Endothelial cell of umbilical vein (primary cell): ENCODE measurements around the gene ZNF425. TPM values are rescaled to one million over a fixed set of nuclear protein-coding genes. Genes with fewer than 3 reads are reported as not detected.

ENCODE experiments used
- BruUV-seq: library from RNA; stranded (reverse); fragments of 400-500 nt; replicated peaks from 2 replicates; lab custom pipeline; 2021; lab: Mats Ljungman, UMichigan
- CTCF ChIA-PET: fragments of 300-600, 350-600 bp; sonication (Branson Sonifier 250); formaldehyde crosslinking; loops from one replicate; lab custom pipeline; 2021; ENCODE audit warnings: antibody characterized with exemption, inconsistent platforms; lab: Charles Lee
- POLR2A ChIA-PET: fragments of 300-600, 350-600 bp; sonication (Branson Sonifier 250); formaldehyde crosslinking; loops from one replicate; lab custom pipeline; 2021; ENCODE audit warnings: antibody characterized with exemption, inconsistent platforms; lab: Charles Lee
- DNase-seq: peaks from one replicate; pipeline ENCODE4 v3.0.0-alpha.2; 2011; ENCODE audit warnings: low read depth, low spot score
- FAIRE-seq: peaks from 2 replicates; lab custom pipeline; 2011; peaks lifted over from hg19 to GRCh38; lab: Jason Lieb, UNC
- H2AFZ ChIP-seq: 2 replicates; pipeline ENCODE4 v1.6.0; 2012; ENCODE audit warnings: low read depth, low read length, control low read depth, inconsistent platforms
- H3K27ac ChIP-seq: 2 replicates; pipeline ENCODE4 v1.5.1; 2011; ENCODE audit warnings: low read depth, mild to moderate bottlenecking, control low read depth, low read length, moderate library complexity; ENCODE audit not compliant: insufficient read depth
- H3K27me3 ChIP-seq, 2 experiments: 2 replicates each; pipeline versions ENCODE4 v1.6.0 to v1.6.1; 2011; ENCODE audit warnings: low read length in 2 of 2, mixed read lengths in 1 of 2; ENCODE audit not compliant: control insufficient read depth in 2 of 2, insufficient read depth in 2 of 2
- H3K36me3 ChIP-seq, 2 experiments: 2 replicates in 1 of 2; 3 replicates in 1 of 2; pipeline ENCODE4 v1.5.1; 2011; ENCODE audit warnings: low read length in 2 of 2, mild to moderate bottlenecking in 1 of 2, moderate library complexity in 1 of 2; ENCODE audit not compliant: control insufficient read depth in 2 of 2, insufficient read depth in 2 of 2; ENCODE audit errors: extremely low read depth in 1 of 2
- H3K4me1 ChIP-seq: 3 replicates; pipeline ENCODE4 v1.5.1; 2011; ENCODE audit warnings: mild to moderate bottlenecking, low read length; ENCODE audit not compliant: control insufficient read depth, insufficient read depth; ENCODE audit errors: extremely low read depth
- H3K4me2 ChIP-seq: 2 replicates; pipeline ENCODE4 v1.6.1; 2011; ENCODE audit warnings: low read length, control low read depth, mixed read lengths; ENCODE audit not compliant: insufficient read depth
- H3K4me3 ChIP-seq, 3 experiments: fragments of 200-600 bp in 1 of 3; sonication (generic), shearing (Covaris generic) in 1 of 3; replicated peaks in 1 of 3; 2 replicates each; pipeline ENCODE4 v1.5.1; 2011 to 2016; ENCODE audit warnings: control low read depth in 3 of 3, low read length in 3 of 3, mild to moderate bottlenecking in 2 of 3, inconsistent platforms in 1 of 3, low read depth in 1 of 3, moderate library complexity in 1 of 3; ENCODE audit not compliant: insufficient read depth in 1 of 3
- H3K79me2 ChIP-seq: 2 replicates; pipeline ENCODE4 v1.6.0; 2012; ENCODE audit warnings: low read length, inconsistent platforms; ENCODE audit not compliant: control insufficient read depth, insufficient read depth
- H3K9ac ChIP-seq: replicated peaks from 2 replicates; pipeline ENCODE3; 2011; ENCODE audit warnings: low read length, control low read depth; ENCODE audit not compliant: insufficient read depth; ENCODE audit errors: extremely low read depth
- H3K9me1 ChIP-seq: replicated peaks from 3 replicates; pipeline ENCODE4 v1.6.0; 2011; ENCODE audit warnings: mild to moderate bottlenecking, low read length; ENCODE audit not compliant: control insufficient read depth, insufficient read depth; ENCODE audit errors: extremely low read depth
- H3K9me3 ChIP-seq: replicated peaks from 2 replicates; pipeline ENCODE4 v1.5.1; 2012; ENCODE audit warnings: low read length, inconsistent platforms; ENCODE audit not compliant: control insufficient read depth, insufficient read depth
- H4K20me1 ChIP-seq: replicated peaks from 2 replicates; pipeline ENCODE3; 2011; ENCODE audit warnings: mild to moderate bottlenecking, low read length; ENCODE audit not compliant: control insufficient read depth, insufficient read depth; ENCODE audit errors: extremely low read depth
- EZH2 ChIP-seq: IDR thresholded peaks from 2 replicates; pipeline ENCODE4 v1.6.1; 2012; ENCODE audit warnings: borderline replicate concordance, low read depth, mild to moderate bottlenecking, moderate library complexity, low read length, inconsistent platforms; ENCODE audit not compliant: severe bottlenecking
- FOS ChIP-seq: IDR thresholded peaks from 2 replicates; pipeline ENCODE4 v1.6.1; 2011; ENCODE audit warnings: mild to moderate bottlenecking, low read length, moderate library complexity, borderline replicate concordance; ENCODE audit not compliant: insufficient read depth
- GATA2 ChIP-seq: IDR thresholded peaks from 2 replicates; pipeline ENCODE4 v1.7.0; 2011; ENCODE audit warnings: low read depth, mild to moderate bottlenecking, moderate library complexity, mixed read lengths, low read length; ENCODE audit not compliant: insufficient read length, insufficient read depth
- JUN ChIP-seq: IDR thresholded peaks from 2 replicates; pipeline ENCODE4 v1.6.1; 2011; ENCODE audit warnings: borderline replicate concordance, low read depth; ENCODE audit not compliant: insufficient read length, insufficient read depth
- POLR2AphosphoS5 ChIP-seq: IDR thresholded peaks from 2 replicates; pipeline ENCODE4 v1.6.1; 2012; ENCODE audit warnings: low read depth, mild to moderate bottlenecking, control low read depth, low read length, moderate library complexity; ENCODE audit not compliant: insufficient read depth
- dilution Hi-C: fragments of 300-500 bp; cut with MboI; formaldehyde crosslinking; loops from one replicate; pipeline ENCODE4 v1.15.0; 2019; ENCODE audit warnings: low sequenced_read_pairs; ENCODE audit not compliant: extremely low pct_ligation_motif_present
- intact Hi-C: fragments of 100-400 bp; cut with micrococcal nuclease; formaldehyde crosslinking; loops from one replicate; pipeline ENCODE4 v1.10.0; 2022
- polyA plus RNA-seq, 4 experiments: library from polyadenylated mRNA; depleted of rRNA in 3 of 4; stranded (reverse) in 3 of 4; unstranded in 1 of 4; fragments of >200 nt; gene quantifications; 2 replicates each; pipeline versions ENCODE4 v1.2.1 to v1.2.3, GENCODE V29; 2011 to 2012; ENCODE audit warnings: missing spikeins in 1 of 4
- total RNA-seq: library from RNA; stranded (reverse); gene quantifications from 2 replicates; pipeline ENCODE4 v1.2.3, GENCODE V29; 2021
- TF ChIP-seq, protein P1 (sequence below), 2 donors: IDR thresholded peaks; 1 replicate in 1 of 2; 2 replicates in 1 of 2; pipeline ENCODE4 v1.5.1; 2011; ENCODE audit warnings: low read length in 2 of 2, mild to moderate bottlenecking in 2 of 2, moderate library complexity in 2 of 2, control low read depth in 1 of 2, inconsistent platforms in 1 of 2, low read depth in 1 of 2; ENCODE audit not compliant: insufficient read depth in 1 of 2; ENCODE audit errors: extremely low read depth in 1 of 2

The ZNF425 gene
- total and polyA plus RNA-seq, 2 donors (not counting 3 experiments of a cell fraction or from before 2014, with no cell fraction given): 0.68 to 0.93 TPM

DNA sequence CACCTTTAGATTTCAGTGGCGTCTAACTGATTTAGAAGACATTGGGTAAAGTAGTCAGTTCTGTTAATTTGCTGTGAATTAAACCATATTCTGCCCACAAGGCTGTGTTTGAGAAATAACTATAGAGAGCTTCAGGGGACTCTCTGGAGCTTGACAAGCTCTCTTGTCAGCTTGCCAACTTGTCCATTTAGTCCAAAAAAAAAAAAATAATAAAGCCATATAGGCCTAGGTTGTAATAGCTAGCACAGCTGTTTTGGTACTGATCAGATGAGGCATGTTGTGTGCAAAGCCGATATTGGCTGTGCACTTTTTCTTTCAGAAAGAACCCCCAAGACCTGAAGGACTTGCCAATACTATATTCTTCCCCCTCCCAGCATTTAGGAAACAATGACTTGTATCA is 49.0 kb upstream of the ZNF425 start:
- TF ChIP-seq EZH2: no peak
- TF ChIP-seq FOS: no peak
- no peak for TF ChIP-seq GATA2
- TF ChIP-seq POLR2AphosphoS5: no peak
- TF ChIP-seq, protein P1, sequence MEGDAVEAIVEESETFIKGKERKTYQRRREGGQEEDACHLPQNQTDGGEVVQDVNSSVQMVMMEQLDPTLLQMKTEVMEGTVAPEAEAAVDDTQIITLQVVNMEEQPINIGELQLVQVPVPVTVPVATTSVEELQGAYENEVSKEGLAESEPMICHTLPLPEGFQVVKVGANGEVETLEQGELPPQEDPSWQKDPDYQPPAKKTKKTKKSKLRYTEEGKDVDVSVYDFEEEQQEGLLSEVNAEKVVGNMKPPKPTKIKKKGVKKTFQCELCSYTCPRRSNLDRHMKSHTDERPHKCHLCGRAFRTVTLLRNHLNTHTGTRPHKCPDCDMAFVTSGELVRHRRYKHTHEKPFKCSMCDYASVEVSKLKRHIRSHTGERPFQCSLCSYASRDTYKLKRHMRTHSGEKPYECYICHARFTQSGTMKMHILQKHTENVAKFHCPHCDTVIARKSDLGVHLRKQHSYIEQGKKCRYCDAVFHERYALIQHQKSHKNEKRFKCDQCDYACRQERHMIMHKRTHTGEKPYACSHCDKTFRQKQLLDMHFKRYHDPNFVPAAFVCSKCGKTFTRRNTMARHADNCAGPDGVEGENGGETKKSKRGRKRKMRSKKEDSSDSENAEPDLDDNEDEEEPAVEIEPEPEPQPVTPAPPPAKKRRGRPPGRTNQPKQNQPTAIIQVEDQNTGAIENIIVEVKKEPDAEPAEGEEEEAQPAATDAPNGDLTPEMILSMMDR (IDR thresholded peaks at IDR 0.05; ENCODE audit: extremely low read depth in 1 of 2, insufficient read depth in 1 of 2, low read depth in 1 of 2, low read length in 2 of 2): no peak
- no peak for TF ChIP-seq JUN
- H3K27ac ChIP-seq: no peak overlapping the region
- FAIRE-seq: no peak

More for the DNA sequence above, 49.0 kb upstream of the ZNF425 start:
- no peak for DNase-seq
- no peak overlapping the region for H2AFZ ChIP-seq
- H3K4me1 ChIP-seq: peaks cover 7% of the 10 kb centered on the region
- intact Hi-C loops (no loop called here), dilution Hi-C loops (no loop called here)
- no peaks in the 10 kb centered on the region for H3K9me1 ChIP-seq
- no peaks in the 10 kb centered on the region for H3K9me3 ChIP-seq
- no peak overlapping the region for H3K4me3 ChIP-seq
- no TSS peak for BruUV-seq
- H3K9ac ChIP-seq: no peak overlapping the region
- no peaks in the 10 kb centered on the region for H4K20me1 ChIP-seq
- CTCF ChIA-PET: interaction anchor here (1.5 kb wide), 1 partner anchor 28 kb away, joined by 7 read pairs; the partner anchor contains the start of gene ZNF398
- H3K36me3 ChIP-seq: peaks cover 4 to 16% of the 10 kb centered on the region in 2 experiments
- no peak overlapping the region for H3K4me2 ChIP-seq
- POLR2A ChIA-PET: no interaction called here
- H3K27me3 ChIP-seq: no peaks in the 10 kb centered on the region
- no peaks in the 10 kb centered on the region for H3K79me2 ChIP-seq
